Vagina (tissue), 2 donors: ENCODE results near the gene LONRF2.

Experiments
- CTCF ChIP-seq, 3 experiments: fragments of 450-650 bp in 2 of 3; fragments of 200-600 bp in 1 of 3; sonication (generic) in 1 of 3; IDR thresholded peaks; one replicate each; pipeline ENCODE4 v1.5.1; 2017 to 2019; ENCODE audit warnings: antibody characterized with exemption in 3 of 3, mild to moderate bottlenecking in 2 of 3, moderate library complexity in 2 of 3
- POLR2AphosphoS5 ChIP-seq, 2 donors: sonication (generic); formaldehyde crosslinking; IDR thresholded peaks; one replicate each; pipeline ENCODE4 v1.9.0; 2017; ENCODE audit warnings: antibody characterized with exemption in 2 of 2, mild to moderate bottlenecking in 2 of 2, low read depth in 1 of 2; ENCODE audit not compliant: insufficient read depth in 1 of 2

GRCh38 chr2:100266126-100266525, 56.2 kb downstream of the LONRF2 start:
- TF ChIP-seq CTCF (IDR thresholded peaks at IDR 0.05) (no peak), POLR2AphosphoS5 (IDR thresholded peaks at IDR 0.05; ENCODE audit: insufficient read depth in 1 of 2, low read depth in 1 of 2) (no peak)
